Endothelial cell of umbilical vein (primary cell): Measurements from ENCODE around the gene CERS5. TPM values are rescaled to one million over a fixed set of nuclear protein-coding genes. Genes with fewer than 3 reads are reported as not detected.

Source experiments
- BruUV-seq: library from RNA; stranded (reverse); fragments of 400-500 nt; replicated peaks from 2 replicates; lab custom pipeline; 2021; lab: Mats Ljungman, UMichigan
- CTCF ChIA-PET: fragments of 300-600, 350-600 bp; sonication (Branson Sonifier 250); formaldehyde crosslinking; loops from one replicate; lab custom pipeline; 2021; ENCODE audit warnings: antibody characterized with exemption, inconsistent platforms; lab: Charles Lee
- POLR2A ChIA-PET: fragments of 300-600, 350-600 bp; sonication (Branson Sonifier 250); formaldehyde crosslinking; loops from one replicate; lab custom pipeline; 2021; ENCODE audit warnings: antibody characterized with exemption, inconsistent platforms; lab: Charles Lee
- DNase-seq: peaks from one replicate; pipeline ENCODE4 v3.0.0-alpha.2; 2011; ENCODE audit warnings: low read depth, low spot score
- FAIRE-seq: peaks from 2 replicates; lab custom pipeline; 2011; peaks lifted over from hg19 to GRCh38; lab: Jason Lieb, UNC
- H2AFZ ChIP-seq: 2 replicates; pipeline ENCODE4 v1.6.0; 2012; ENCODE audit warnings: low read depth, low read length, control low read depth, inconsistent platforms
- H3K27ac ChIP-seq: 2 replicates; pipeline ENCODE4 v1.5.1; 2011; ENCODE audit warnings: low read depth, mild to moderate bottlenecking, control low read depth, low read length, moderate library complexity; ENCODE audit not compliant: insufficient read depth
- H3K27me3 ChIP-seq, 2 experiments: 2 replicates each; pipeline versions ENCODE4 v1.6.0 to v1.6.1; 2011; ENCODE audit warnings: low read length in 2 of 2, mixed read lengths in 1 of 2; ENCODE audit not compliant: control insufficient read depth in 2 of 2, insufficient read depth in 2 of 2
- H3K36me3 ChIP-seq, 2 experiments: 2 replicates in 1 of 2; 3 replicates in 1 of 2; pipeline ENCODE4 v1.5.1; 2011; ENCODE audit warnings: low read length in 2 of 2, mild to moderate bottlenecking in 1 of 2, moderate library complexity in 1 of 2; ENCODE audit not compliant: control insufficient read depth in 2 of 2, insufficient read depth in 2 of 2; ENCODE audit errors: extremely low read depth in 1 of 2
- H3K4me1 ChIP-seq: 3 replicates; pipeline ENCODE4 v1.5.1; 2011; ENCODE audit warnings: mild to moderate bottlenecking, low read length; ENCODE audit not compliant: control insufficient read depth, insufficient read depth; ENCODE audit errors: extremely low read depth
- H3K4me2 ChIP-seq: 2 replicates; pipeline ENCODE4 v1.6.1; 2011; ENCODE audit warnings: low read length, control low read depth, mixed read lengths; ENCODE audit not compliant: insufficient read depth
- H3K4me3 ChIP-seq, 3 experiments: fragments of 200-600 bp in 1 of 3; sonication (generic), shearing (Covaris generic) in 1 of 3; replicated peaks in 1 of 3; 2 replicates each; pipeline ENCODE4 v1.5.1; 2011 to 2016; ENCODE audit warnings: control low read depth in 3 of 3, low read length in 3 of 3, mild to moderate bottlenecking in 2 of 3, inconsistent platforms in 1 of 3, low read depth in 1 of 3, moderate library complexity in 1 of 3; ENCODE audit not compliant: insufficient read depth in 1 of 3
- H3K79me2 ChIP-seq: 2 replicates; pipeline ENCODE4 v1.6.0; 2012; ENCODE audit warnings: low read length, inconsistent platforms; ENCODE audit not compliant: control insufficient read depth, insufficient read depth
- H3K9ac ChIP-seq: replicated peaks from 2 replicates; pipeline ENCODE3; 2011; ENCODE audit warnings: low read length, control low read depth; ENCODE audit not compliant: insufficient read depth; ENCODE audit errors: extremely low read depth
- H3K9me1 ChIP-seq: replicated peaks from 3 replicates; pipeline ENCODE4 v1.6.0; 2011; ENCODE audit warnings: mild to moderate bottlenecking, low read length; ENCODE audit not compliant: control insufficient read depth, insufficient read depth; ENCODE audit errors: extremely low read depth
- H3K9me3 ChIP-seq: replicated peaks from 2 replicates; pipeline ENCODE4 v1.5.1; 2012; ENCODE audit warnings: low read length, inconsistent platforms; ENCODE audit not compliant: control insufficient read depth, insufficient read depth
- H4K20me1 ChIP-seq: replicated peaks from 2 replicates; pipeline ENCODE3; 2011; ENCODE audit warnings: mild to moderate bottlenecking, low read length; ENCODE audit not compliant: control insufficient read depth, insufficient read depth; ENCODE audit errors: extremely low read depth
- FOS ChIP-seq: IDR thresholded peaks from 2 replicates; pipeline ENCODE4 v1.6.1; 2011; ENCODE audit warnings: mild to moderate bottlenecking, low read length, moderate library complexity, borderline replicate concordance; ENCODE audit not compliant: insufficient read depth
- GATA2 ChIP-seq: IDR thresholded peaks from 2 replicates; pipeline ENCODE4 v1.7.0; 2011; ENCODE audit warnings: low read depth, mild to moderate bottlenecking, moderate library complexity, mixed read lengths, low read length; ENCODE audit not compliant: insufficient read length, insufficient read depth
- JUN ChIP-seq: IDR thresholded peaks from 2 replicates; pipeline ENCODE4 v1.6.1; 2011; ENCODE audit warnings: borderline replicate concordance, low read depth; ENCODE audit not compliant: insufficient read length, insufficient read depth
- MYC ChIP-seq: IDR thresholded peaks from one replicate; pipeline ENCODE4 v1.6.1; 2011; ENCODE audit warnings: mild to moderate bottlenecking, low read depth, low read length
- POLR2A ChIP-seq: IDR thresholded peaks from 2 replicates; pipeline ENCODE4 v1.6.1; 2012; ENCODE audit warnings: low read depth, mild to moderate bottlenecking, control low read depth, low read length
- POLR2AphosphoS5 ChIP-seq: IDR thresholded peaks from 2 replicates; pipeline ENCODE4 v1.6.1; 2012; ENCODE audit warnings: low read depth, mild to moderate bottlenecking, control low read depth, low read length, moderate library complexity; ENCODE audit not compliant: insufficient read depth
- dilution Hi-C: fragments of 300-500 bp; cut with MboI; formaldehyde crosslinking; loops from one replicate; pipeline ENCODE4 v1.15.0; 2019; ENCODE audit warnings: low sequenced_read_pairs; ENCODE audit not compliant: extremely low pct_ligation_motif_present
- intact Hi-C: fragments of 100-400 bp; cut with micrococcal nuclease; formaldehyde crosslinking; loops from one replicate; pipeline ENCODE4 v1.10.0; 2022
- polyA plus RNA-seq, 4 experiments: library from polyadenylated mRNA; depleted of rRNA in 3 of 4; stranded (reverse) in 3 of 4; unstranded in 1 of 4; fragments of >200 nt; gene quantifications; 2 replicates each; pipeline versions ENCODE4 v1.2.1 to v1.2.3, GENCODE V29; 2011 to 2012; ENCODE audit warnings: missing spikeins in 1 of 4
- total RNA-seq: library from RNA; stranded (reverse); gene quantifications from 2 replicates; pipeline ENCODE4 v1.2.3, GENCODE V29; 2021
- TF ChIP-seq, protein P1 (sequence below), 2 donors: IDR thresholded peaks; 1 replicate in 1 of 2; 2 replicates in 1 of 2; pipeline ENCODE4 v1.5.1; 2011; ENCODE audit warnings: low read length in 2 of 2, mild to moderate bottlenecking in 2 of 2, moderate library complexity in 2 of 2, control low read depth in 1 of 2, inconsistent platforms in 1 of 2, low read depth in 1 of 2; ENCODE audit not compliant: insufficient read depth in 1 of 2; ENCODE audit errors: extremely low read depth in 1 of 2

The CERS5 gene
- total and polyA plus RNA-seq, 2 donors (not counting 3 experiments of a cell fraction or from before 2014, with no cell fraction given) = 60.4 to 108 TPM

DNA sequence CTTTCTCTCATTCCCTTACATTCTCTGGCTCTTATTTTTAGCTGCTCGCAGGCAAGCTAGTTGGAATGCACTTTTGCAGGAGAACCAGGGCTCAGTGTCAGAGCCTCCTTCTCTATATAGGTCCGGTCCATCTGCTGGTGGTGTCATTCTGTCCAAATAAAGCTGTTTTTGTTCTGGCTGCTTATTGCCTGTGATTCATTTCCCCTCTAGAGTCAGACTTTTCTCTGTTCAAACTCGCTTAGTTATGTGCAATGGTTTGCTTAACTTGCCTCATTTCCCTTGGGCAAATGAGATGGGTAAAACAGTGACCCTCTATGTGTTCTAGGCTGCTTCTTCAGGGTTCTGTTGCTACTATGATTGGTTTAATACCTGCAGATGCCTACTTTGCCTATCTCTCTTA, 79.2 kb downstream of the CERS5 start:
- Histone ChIP-seq H2AFZ (no peak overlapping the region), H3K27me3 (no peaks in the 10 kb centered on the region), H4K20me1 (no peaks in the 10 kb centered on the region), H3K4me1 (peaks cover 35% of the 10 kb centered on the region), H3K9me3 (no peaks in the 10 kb centered on the region), H3K9me1 (no peaks in the 10 kb centered on the region), H3K9ac (peak overlapping the region; percentile 19), H3K4me2 (peak overlapping the region; percentile 56), H3K4me3 (no peak overlapping the region), H3K79me2 (peaks cover 16% of the 10 kb centered on the region), H3K27ac (peak overlapping the region; percentile 61), H3K36me3 (peaks cover 25 to 31% of the 10 kb centered on the region in 2 experiments)
- dilution Hi-C loops = no loop called here
- ChIA-PET CTCF (interaction anchor here (0.8 to 5.6 kb wide), 17 partner anchors 9 to 226 kb away, joined by 3 to 89 read pairs (median 6); partner anchors contain the start of genes CERS5, COX14 and GPD1), POLR2A (interaction anchor here (0.9 to 1.0 kb wide), 2 partner anchors 9 to 79 kb away, joined by 3 read pairs; partner anchors contain the start of gene CERS5)
- TF ChIP-seq GATA2 = no peak
- peak; percentile 41 for TF ChIP-seq POLR2AphosphoS5
- TF ChIP-seq FOS = peak; percentile 87
- TF ChIP-seq, protein P1, sequence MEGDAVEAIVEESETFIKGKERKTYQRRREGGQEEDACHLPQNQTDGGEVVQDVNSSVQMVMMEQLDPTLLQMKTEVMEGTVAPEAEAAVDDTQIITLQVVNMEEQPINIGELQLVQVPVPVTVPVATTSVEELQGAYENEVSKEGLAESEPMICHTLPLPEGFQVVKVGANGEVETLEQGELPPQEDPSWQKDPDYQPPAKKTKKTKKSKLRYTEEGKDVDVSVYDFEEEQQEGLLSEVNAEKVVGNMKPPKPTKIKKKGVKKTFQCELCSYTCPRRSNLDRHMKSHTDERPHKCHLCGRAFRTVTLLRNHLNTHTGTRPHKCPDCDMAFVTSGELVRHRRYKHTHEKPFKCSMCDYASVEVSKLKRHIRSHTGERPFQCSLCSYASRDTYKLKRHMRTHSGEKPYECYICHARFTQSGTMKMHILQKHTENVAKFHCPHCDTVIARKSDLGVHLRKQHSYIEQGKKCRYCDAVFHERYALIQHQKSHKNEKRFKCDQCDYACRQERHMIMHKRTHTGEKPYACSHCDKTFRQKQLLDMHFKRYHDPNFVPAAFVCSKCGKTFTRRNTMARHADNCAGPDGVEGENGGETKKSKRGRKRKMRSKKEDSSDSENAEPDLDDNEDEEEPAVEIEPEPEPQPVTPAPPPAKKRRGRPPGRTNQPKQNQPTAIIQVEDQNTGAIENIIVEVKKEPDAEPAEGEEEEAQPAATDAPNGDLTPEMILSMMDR (IDR thresholded peaks at IDR 0.05; ENCODE audit: extremely low read depth in 1 of 2, insufficient read depth in 1 of 2, low read depth in 1 of 2, low read length in 2 of 2) = no peak
- no peak for TF ChIP-seq POLR2A
- no peak for TF ChIP-seq MYC
- TF ChIP-seq JUN = peak; percentile 80
- no TSS peak for BruUV-seq
- peak; percentile 87 for DNase-seq
- intact Hi-C loops = no loop called here
- FAIRE-seq = peak; percentile 95
